H1 (cell line): Measurements from ENCODE around the gene OR2F2. TPM values are rescaled to one million over a fixed set of nuclear protein-coding genes. Genes with fewer than 3 reads are reported as not detected.
A peak's percentile ranks its signal among the peaks of the same experiment; 100 is the strongest.

Source experiments
- CBX5 ChIP-seq: fragments of 300-800, 300-1000 bp; sonication (generic); IDR thresholded peaks from 2 replicates; pipeline ENCODE4 v1.7.1; 2016; ENCODE audit warnings: antibody characterized with exemption, low read length, low read depth
- FOSL1 ChIP-seq: IDR thresholded peaks from 2 replicates; pipeline ENCODE4 v1.6.1; 2011; ENCODE audit warnings: mild to moderate bottlenecking, low read depth, low read length, moderate library complexity; ENCODE audit not compliant: insufficient read depth
- GABPA ChIP-seq: IDR thresholded peaks from 2 replicates; pipeline ENCODE4 v1.6.1; 2011; ENCODE audit warnings: mild to moderate bottlenecking, low read length, moderate library complexity, borderline replicate concordance; ENCODE audit not compliant: insufficient read depth
- GTF2F1 ChIP-seq: IDR thresholded peaks from 2 replicates; pipeline ENCODE4 v1.6.1; 2012; ENCODE audit warnings: low read depth, low read length, improper control_type of control experiment, borderline replicate concordance
- HDAC2 ChIP-seq, 2 experiments: fragments of 300-600 bp in 1 of 2; sonication (generic) in 1 of 2; IDR thresholded peaks; 2 replicates each; pipeline ENCODE4 v1.6.1; 2011 to 2012; ENCODE audit warnings: low read depth in 2 of 2, low read length in 2 of 2, mild to moderate bottlenecking in 2 of 2, moderate library complexity in 2 of 2, borderline replicate concordance in 1 of 2, inconsistent platforms in 1 of 2
- NRF1 ChIP-seq: IDR thresholded peaks from 2 replicates; pipeline ENCODE4 v1.6.1; 2011; ENCODE audit warnings: mild to moderate bottlenecking, low read depth, low read length, improper control_type of control experiment
- PHF8 ChIP-seq: fragments of 200-600 bp; sonication (generic); conservative IDR thresholded peaks from 2 replicates; pipeline ENCODE4 v1.7.1; 2012; ENCODE audit warnings: low read depth, mild to moderate bottlenecking, inconsistent platforms, low read length, moderate library complexity
- POLR2A ChIP-seq, 2 experiments: IDR thresholded peaks; 1 replicate in 1 of 2; 2 replicates in 1 of 2; pipeline ENCODE4 v1.6.1; 2011; ENCODE audit warnings: low read depth in 2 of 2, low read length in 2 of 2, mild to moderate bottlenecking in 2 of 2; ENCODE audit errors: control extremely low read depth in 1 of 2
- POLR2AphosphoS5 ChIP-seq: IDR thresholded peaks from 2 replicates; pipeline ENCODE4 v1.6.1; 2011; ENCODE audit warnings: low read depth, low read length
- YY1 ChIP-seq: IDR thresholded peaks from 2 replicates; pipeline ENCODE4 v1.6.1; 2011; ENCODE audit warnings: low read depth, mild to moderate bottlenecking, low read length
- polyA plus RNA-seq, 7 experiments: library from polyadenylated mRNA; depleted of rRNA in 3 of 7; stranded (reverse) in 5 of 7; unstranded in 2 of 7; fragments of >200 nt in 5 of 7; fragments of 200-250 nt in 2 of 7; gene quantifications; 1 replicate in 5 of 7; 2 replicates in 1 of 7; 4 replicates in 1 of 7; pipeline versions ENCODE4 v1.2.1 to v1.2.3, GENCODE V29; 2011 to 2013; ENCODE audit warnings: missing spikeins in 2 of 7, mixed read lengths in 2 of 7
- total RNA-seq: library from RNA; stranded (reverse); fragmentation: NEBNext Ultra II Directional; extraction: Animal tissue kit (Norgen Biotek cat#: 25700); gene quantifications from 2 replicates; pipeline ENCODE4 v1.2.1, GENCODE V29; 2021
- TF ChIP-seq, protein P1 (sequence below): fragments of 300-600 bp; sonication (generic); IDR thresholded peaks from 2 replicates; pipeline ENCODE4 v1.7.1; 2012; ENCODE audit warnings: low read length, moderate library complexity, mild to moderate bottlenecking, inconsistent platforms; ENCODE audit not compliant: insufficient replicate concordance

The OR2F2 gene
- total and polyA plus RNA-seq, 2 of the 8 experiments (the other 6 are each of a cell fraction or from before 2014, with no cell fraction given) = not detected

DNA sequence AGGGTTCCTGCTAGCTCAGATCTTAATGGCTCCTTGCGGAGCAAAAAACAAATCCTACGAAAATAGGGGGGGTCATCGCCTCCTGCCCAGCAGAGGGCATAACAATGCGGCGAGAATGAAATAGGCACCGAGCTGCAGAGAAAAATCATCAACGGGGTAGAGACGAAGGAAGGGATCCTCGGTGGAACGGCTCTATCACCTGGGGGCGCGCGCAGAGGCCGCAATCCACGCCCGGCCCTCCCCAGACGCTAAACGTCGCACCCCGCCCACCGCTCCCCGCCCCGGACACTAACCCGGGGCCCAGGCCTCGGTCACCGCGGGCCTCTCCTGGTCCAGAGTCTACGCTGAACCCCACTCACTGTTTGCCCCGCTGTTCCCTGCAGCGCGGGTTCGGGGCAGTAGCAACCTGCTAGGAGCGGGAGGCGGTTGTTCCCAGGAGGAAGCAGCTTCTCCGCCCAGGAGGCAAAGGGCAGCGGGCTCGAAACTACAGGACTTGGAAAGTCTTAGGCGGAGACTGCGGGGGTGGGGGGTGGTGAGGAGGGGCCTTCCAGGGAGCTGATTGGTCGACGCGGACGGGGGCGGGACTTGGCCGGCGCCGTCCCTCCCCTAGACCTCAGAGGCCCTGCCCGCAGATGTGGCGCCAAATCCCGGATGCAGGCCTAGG lies 33.2 kb upstream of the OR2F2 start, which contains the start of gene TCAF1 (continued):
- TF ChIP-seq, protein P1, sequence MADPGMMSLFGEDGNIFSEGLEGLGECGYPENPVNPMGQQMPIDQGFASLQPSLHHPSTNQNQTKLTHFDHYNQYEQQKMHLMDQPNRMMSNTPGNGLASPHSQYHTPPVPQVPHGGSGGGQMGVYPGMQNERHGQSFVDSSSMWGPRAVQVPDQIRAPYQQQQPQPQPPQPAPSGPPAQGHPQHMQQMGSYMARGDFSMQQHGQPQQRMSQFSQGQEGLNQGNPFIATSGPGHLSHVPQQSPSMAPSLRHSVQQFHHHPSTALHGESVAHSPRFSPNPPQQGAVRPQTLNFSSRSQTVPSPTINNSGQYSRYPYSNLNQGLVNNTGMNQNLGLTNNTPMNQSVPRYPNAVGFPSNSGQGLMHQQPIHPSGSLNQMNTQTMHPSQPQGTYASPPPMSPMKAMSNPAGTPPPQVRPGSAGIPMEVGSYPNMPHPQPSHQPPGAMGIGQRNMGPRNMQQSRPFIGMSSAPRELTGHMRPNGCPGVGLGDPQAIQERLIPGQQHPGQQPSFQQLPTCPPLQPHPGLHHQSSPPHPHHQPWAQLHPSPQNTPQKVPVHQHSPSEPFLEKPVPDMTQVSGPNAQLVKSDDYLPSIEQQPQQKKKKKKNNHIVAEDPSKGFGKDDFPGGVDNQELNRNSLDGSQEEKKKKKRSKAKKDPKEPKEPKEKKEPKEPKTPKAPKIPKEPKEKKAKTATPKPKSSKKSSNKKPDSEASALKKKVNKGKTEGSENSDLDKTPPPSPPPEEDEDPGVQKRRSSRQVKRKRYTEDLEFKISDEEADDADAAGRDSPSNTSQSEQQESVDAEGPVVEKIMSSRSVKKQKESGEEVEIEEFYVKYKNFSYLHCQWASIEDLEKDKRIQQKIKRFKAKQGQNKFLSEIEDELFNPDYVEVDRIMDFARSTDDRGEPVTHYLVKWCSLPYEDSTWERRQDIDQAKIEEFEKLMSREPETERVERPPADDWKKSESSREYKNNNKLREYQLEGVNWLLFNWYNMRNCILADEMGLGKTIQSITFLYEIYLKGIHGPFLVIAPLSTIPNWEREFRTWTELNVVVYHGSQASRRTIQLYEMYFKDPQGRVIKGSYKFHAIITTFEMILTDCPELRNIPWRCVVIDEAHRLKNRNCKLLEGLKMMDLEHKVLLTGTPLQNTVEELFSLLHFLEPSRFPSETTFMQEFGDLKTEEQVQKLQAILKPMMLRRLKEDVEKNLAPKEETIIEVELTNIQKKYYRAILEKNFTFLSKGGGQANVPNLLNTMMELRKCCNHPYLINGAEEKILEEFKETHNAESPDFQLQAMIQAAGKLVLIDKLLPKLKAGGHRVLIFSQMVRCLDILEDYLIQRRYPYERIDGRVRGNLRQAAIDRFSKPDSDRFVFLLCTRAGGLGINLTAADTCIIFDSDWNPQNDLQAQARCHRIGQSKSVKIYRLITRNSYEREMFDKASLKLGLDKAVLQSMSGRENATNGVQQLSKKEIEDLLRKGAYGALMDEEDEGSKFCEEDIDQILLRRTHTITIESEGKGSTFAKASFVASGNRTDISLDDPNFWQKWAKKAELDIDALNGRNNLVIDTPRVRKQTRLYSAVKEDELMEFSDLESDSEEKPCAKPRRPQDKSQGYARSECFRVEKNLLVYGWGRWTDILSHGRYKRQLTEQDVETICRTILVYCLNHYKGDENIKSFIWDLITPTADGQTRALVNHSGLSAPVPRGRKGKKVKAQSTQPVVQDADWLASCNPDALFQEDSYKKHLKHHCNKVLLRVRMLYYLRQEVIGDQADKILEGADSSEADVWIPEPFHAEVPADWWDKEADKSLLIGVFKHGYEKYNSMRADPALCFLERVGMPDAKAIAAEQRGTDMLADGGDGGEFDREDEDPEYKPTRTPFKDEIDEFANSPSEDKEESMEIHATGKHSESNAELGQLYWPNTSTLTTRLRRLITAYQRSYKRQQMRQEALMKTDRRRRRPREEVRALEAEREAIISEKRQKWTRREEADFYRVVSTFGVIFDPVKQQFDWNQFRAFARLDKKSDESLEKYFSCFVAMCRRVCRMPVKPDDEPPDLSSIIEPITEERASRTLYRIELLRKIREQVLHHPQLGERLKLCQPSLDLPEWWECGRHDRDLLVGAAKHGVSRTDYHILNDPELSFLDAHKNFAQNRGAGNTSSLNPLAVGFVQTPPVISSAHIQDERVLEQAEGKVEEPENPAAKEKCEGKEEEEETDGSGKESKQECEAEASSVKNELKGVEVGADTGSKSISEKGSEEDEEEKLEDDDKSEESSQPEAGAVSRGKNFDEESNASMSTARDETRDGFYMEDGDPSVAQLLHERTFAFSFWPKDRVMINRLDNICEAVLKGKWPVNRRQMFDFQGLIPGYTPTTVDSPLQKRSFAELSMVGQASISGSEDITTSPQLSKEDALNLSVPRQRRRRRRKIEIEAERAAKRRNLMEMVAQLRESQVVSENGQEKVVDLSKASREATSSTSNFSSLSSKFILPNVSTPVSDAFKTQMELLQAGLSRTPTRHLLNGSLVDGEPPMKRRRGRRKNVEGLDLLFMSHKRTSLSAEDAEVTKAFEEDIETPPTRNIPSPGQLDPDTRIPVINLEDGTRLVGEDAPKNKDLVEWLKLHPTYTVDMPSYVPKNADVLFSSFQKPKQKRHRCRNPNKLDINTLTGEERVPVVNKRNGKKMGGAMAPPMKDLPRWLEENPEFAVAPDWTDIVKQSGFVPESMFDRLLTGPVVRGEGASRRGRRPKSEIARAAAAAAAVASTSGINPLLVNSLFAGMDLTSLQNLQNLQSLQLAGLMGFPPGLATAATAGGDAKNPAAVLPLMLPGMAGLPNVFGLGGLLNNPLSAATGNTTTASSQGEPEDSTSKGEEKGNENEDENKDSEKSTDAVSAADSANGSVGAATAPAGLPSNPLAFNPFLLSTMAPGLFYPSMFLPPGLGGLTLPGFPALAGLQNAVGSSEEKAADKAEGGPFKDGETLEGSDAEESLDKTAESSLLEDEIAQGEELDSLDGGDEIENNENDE = no peak
- TF ChIP-seq POLR2A (IDR thresholded peaks at IDR 0.05; ENCODE audit: control extremely low read depth in 1 of 2, low read depth in 2 of 2, low read length in 2 of 2) (peak; percentile 67 to 90), GABPA (no peak), FOSL1 (no peak), YY1 (no peak), CBX5 (no peak), GTF2F1 (peak; percentile 26; the same call in 1 of the 2 replicates), HDAC2 (IDR thresholded peaks at IDR 0.05; ENCODE audit: borderline replicate concordance in 1 of 2, low read depth in 2 of 2, low read length in 2 of 2) (no peak), NRF1 (no peak), PHF8 (peak; percentile 87), POLR2AphosphoS5 (peak; percentile 95)
